Uterus (tissue), 4 donors: ENCODE measurements around the gene NR6A1. TPM values are rescaled to one million over a fixed set of nuclear protein-coding genes. Genes with fewer than 3 reads are reported as not detected.

Source experiments
- DNase-seq, 2 donors: peaks; one replicate each; pipeline ENCODE4 v3.0.0-alpha.2; 2019 to 2020
- H3K27ac ChIP-seq, 2 donors: fragments of 200-600 bp; sonication (generic); 1 replicate in 1 of 2; 2 replicates in 1 of 2; pipeline ENCODE4 v1.5.1; 2016 to 2018
- H3K27me3 ChIP-seq, 2 donors: fragments of 200-600 bp; sonication (generic); one replicate each; pipeline ENCODE4 v1.5.1; 2018 to 2019; ENCODE audit warnings: control low read depth in 1 of 2
- H3K36me3 ChIP-seq, 2 donors: fragments of 200-600 bp; sonication (generic); one replicate each; pipeline ENCODE4 v1.5.1; 2019; ENCODE audit warnings: control low read depth in 1 of 2
- H3K4me1 ChIP-seq, 2 donors: fragments of 200-600 bp; sonication (generic); one replicate each; pipeline ENCODE4 v1.5.1; 2018 to 2019; ENCODE audit warnings: control low read depth in 1 of 2
- H3K4me3 ChIP-seq, 2 donors: fragments of 200-600 bp; sonication (generic); 1 replicate in 1 of 2; 2 replicates in 1 of 2; pipeline ENCODE4 v1.5.1; 2018 to 2019; ENCODE audit warnings: mild to moderate bottlenecking in 1 of 2
- H3K9me3 ChIP-seq, 2 donors: fragments of 200-600 bp; sonication (generic); one replicate each; pipeline ENCODE4 v1.5.1; 2019; ENCODE audit warnings: control low read depth in 1 of 2
- POLR2A ChIP-seq, 2 donors: fragments of 450-650 bp; IDR thresholded peaks; one replicate each; pipeline ENCODE4 v1.6.1; 2016; ENCODE audit warnings: antibody characterized with exemption in 2 of 2, mild to moderate bottlenecking in 1 of 2, moderate library complexity in 1 of 2
- intact Hi-C: fragments of 100-400 bp; cut with DNase I; formaldehyde crosslinking; loops from one replicate; pipeline ENCODE4 v1.15.1; 2023; ENCODE audit warnings: low total_unique reads
- total RNA-seq, 4 donors: library from RNA; depleted of rRNA in 3 of 4; stranded (reverse); fragments of >200 nt in 3 of 4; gene quantifications; one replicate each; pipeline versions ENCODE4 v1.1.0 to v1.2.4, GENCODE V29; 2014 to 2023
- TF ChIP-seq, protein P1 (sequence below), 4 experiments: fragments of 200-600 bp in 2 of 4; fragments of 450-650 bp in 2 of 4; sonication (generic) in 2 of 4; IDR thresholded peaks; one replicate each; pipeline ENCODE4 v1.5.1; 2016 to 2019; ENCODE audit warnings: antibody characterized with exemption in 4 of 4, mild to moderate bottlenecking in 2 of 4, moderate library complexity in 1 of 4
- donor health status: DM: yes; HTN: yes; CAD: no.

Gene NR6A1
- total RNA-seq, 4 donors from 2014 or later, result under 0.01 to 2.6 (median 1.3) TPM; not detected in 1

- Histone ChIP-seq H3K27ac (no peak overlapping the region), H3K4me1 (no peaks in the 10 kb centered on the region), H3K36me3 (no peaks in the 10 kb centered on the region), H3K9me3 (no peaks in the 10 kb centered on the region), H3K4me3 (no peak overlapping the region), H3K27me3 (no peaks in the 10 kb centered on the region)
- intact Hi-C loops, result no loop called here
- no peak for DNase-seq
- TF ChIP-seq POLR2A (IDR thresholded peaks at IDR 0.05), result no peak
- TF ChIP-seq, protein P1, sequence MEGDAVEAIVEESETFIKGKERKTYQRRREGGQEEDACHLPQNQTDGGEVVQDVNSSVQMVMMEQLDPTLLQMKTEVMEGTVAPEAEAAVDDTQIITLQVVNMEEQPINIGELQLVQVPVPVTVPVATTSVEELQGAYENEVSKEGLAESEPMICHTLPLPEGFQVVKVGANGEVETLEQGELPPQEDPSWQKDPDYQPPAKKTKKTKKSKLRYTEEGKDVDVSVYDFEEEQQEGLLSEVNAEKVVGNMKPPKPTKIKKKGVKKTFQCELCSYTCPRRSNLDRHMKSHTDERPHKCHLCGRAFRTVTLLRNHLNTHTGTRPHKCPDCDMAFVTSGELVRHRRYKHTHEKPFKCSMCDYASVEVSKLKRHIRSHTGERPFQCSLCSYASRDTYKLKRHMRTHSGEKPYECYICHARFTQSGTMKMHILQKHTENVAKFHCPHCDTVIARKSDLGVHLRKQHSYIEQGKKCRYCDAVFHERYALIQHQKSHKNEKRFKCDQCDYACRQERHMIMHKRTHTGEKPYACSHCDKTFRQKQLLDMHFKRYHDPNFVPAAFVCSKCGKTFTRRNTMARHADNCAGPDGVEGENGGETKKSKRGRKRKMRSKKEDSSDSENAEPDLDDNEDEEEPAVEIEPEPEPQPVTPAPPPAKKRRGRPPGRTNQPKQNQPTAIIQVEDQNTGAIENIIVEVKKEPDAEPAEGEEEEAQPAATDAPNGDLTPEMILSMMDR (IDR thresholded peaks at IDR 0.05), result no peak
These were observed 180.0 kb downstream of the NR6A1 start for GRCh38 chr9:124590889-124591641.

GRCh38 chr9:124584631-124585030 lies 186.5 kb downstream of the NR6A1 start:
- H3K27me3 ChIP-seq, result no peaks in the 10 kb centered on the region
- no peaks in the 10 kb centered on the region for H3K4me1 ChIP-seq
- DNase-seq, result no peak
- no peaks in the 10 kb centered on the region for H3K9me3 ChIP-seq
- TF ChIP-seq, protein P1 (IDR thresholded peaks at IDR 0.05), result no peak
- intact Hi-C loops, result no loop called here
- no peak overlapping the region for H3K27ac ChIP-seq
- no peak overlapping the region for H3K4me3 ChIP-seq
- H3K36me3 ChIP-seq, result no peaks in the 10 kb centered on the region

DNA sequence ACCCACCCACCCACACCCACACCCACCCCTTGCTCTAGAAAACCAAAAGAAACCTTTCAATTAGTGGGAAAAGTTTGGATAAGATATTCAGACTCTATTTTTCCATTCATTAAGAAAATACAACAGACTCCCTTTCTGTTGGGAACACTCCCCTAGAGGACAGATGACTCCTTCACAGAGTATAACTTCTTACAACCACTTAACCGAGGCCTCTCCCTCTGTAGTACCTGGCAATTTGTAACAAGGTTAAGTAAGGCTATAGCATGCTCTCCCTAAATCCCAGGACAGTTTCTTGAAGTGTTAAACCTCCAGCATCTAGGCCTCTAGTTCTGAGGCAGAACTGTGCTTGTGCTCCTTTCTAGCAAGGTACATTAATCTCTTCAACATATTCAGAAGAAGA lies 188.0 kb downstream of the NR6A1 start:
- H3K9me3 ChIP-seq, result no peaks in the 10 kb centered on the region
- no peaks in the 10 kb centered on the region for H3K4me1 ChIP-seq
- H3K36me3 ChIP-seq, result no peaks in the 10 kb centered on the region
- H3K4me3 ChIP-seq, result no peak overlapping the region
- intact Hi-C loops, result no loop called here
- H3K27ac ChIP-seq, result no peak overlapping the region
- no peaks in the 10 kb centered on the region for H3K27me3 ChIP-seq
- DNase-seq, result no peak
- TF ChIP-seq POLR2A (IDR thresholded peaks at IDR 0.05), result no peak
- TF ChIP-seq, protein P1 (IDR thresholded peaks at IDR 0.05), result no peak

DNA sequence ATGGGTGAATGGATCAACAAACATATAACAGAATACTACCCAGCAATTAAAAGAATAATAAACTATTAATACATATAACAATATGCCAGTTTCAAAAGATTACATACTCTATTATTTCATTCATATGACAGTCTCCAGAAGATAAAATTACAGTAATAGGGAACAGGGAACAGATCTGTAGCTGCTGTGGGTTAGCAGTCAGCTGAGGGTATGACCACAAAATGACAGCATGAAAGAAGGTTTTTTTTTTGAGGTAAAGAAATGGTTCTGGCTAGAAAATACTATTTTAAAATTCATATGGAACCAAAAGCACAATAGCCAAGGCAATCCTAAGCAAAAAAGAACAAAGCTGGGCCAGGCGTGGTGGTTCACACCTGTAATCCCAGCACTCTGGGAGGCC lies 190.9 kb downstream of the NR6A1 start:
- TF ChIP-seq POLR2A (IDR thresholded peaks at IDR 0.05), result no peak
- TF ChIP-seq, protein P1 (IDR thresholded peaks at IDR 0.05), result no peak
- H3K9me3 ChIP-seq, result no peaks in the 10 kb centered on the region
- H3K4me1 ChIP-seq, result no peaks in the 10 kb centered on the region
- intact Hi-C loops, result no loop called here
- no peaks in the 10 kb centered on the region for H3K27me3 ChIP-seq
- H3K4me3 ChIP-seq, result no peak overlapping the region
- no peak for DNase-seq
- H3K27ac ChIP-seq, result no peak overlapping the region
- H3K36me3 ChIP-seq, result no peaks in the 10 kb centered on the region

- H3K36me3 ChIP-seq, result no peaks in the 10 kb centered on the region
- TF ChIP-seq, protein P1 (IDR thresholded peaks at IDR 0.05), result no peak
- no peak for TF ChIP-seq POLR2A (IDR thresholded peaks at IDR 0.05)
- H3K27me3 ChIP-seq, result no peaks in the 10 kb centered on the region
- no peaks in the 10 kb centered on the region for H3K9me3 ChIP-seq
- DNase-seq, result no peak
- intact Hi-C loops, result no loop called here
- no peaks in the 10 kb centered on the region for H3K4me1 ChIP-seq
- H3K4me3 ChIP-seq, result no peak overlapping the region
- no peak overlapping the region for H3K27ac ChIP-seq
These were observed 194.4 kb downstream of the NR6A1 start for GRCh38 chr9:124576751-124577150.
